ENCODE measurements around the gene TMTC2.

- TF ChIP-seq EZH2phosphoT487 (IDR thresholded peaks at IDR 0.05), result no peak
- no peak for TF ChIP-seq CTCF (IDR thresholded peaks at IDR 0.05)
Observed at GRCh38 chr12:82721726-82722125, 35.0 kb downstream of the TMTC2 start.
